Mucosa of descending colon (tissue), 3 donors: ENCODE results near the gene UPP2. TPM values are rescaled to one million over a fixed set of nuclear protein-coding genes. Genes with fewer than 3 reads are reported as not detected.

ENCODE experiments used
- ATAC-seq: fragments of 200-7000 bp; cut with Tn5 transposase; one replicate; pipeline ENCODE4 v1.9.1; 2020; ENCODE audit warnings: mild to moderate bottlenecking, moderate library complexity
- DNase-seq, 3 donors: peaks; one replicate each; pipeline ENCODE4 v3.0.0-alpha.2; 2020
- H3K36me3 ChIP-seq: fragments of 200-600 bp; one replicate; pipeline ENCODE4 v1.8.0; 2021; ENCODE audit warnings: low read depth, mild to moderate bottlenecking
- H3K4me1 ChIP-seq: fragments of 200-600 bp; one replicate; pipeline ENCODE4 v1.8.0; 2021; ENCODE audit warnings: low read depth, mild to moderate bottlenecking
- H3K4me3 ChIP-seq: fragments of 200-600 bp; one replicate; pipeline ENCODE4 v1.8.0; 2021; ENCODE audit warnings: mild to moderate bottlenecking
- H3K9me3 ChIP-seq: fragments of 200-600 bp; one replicate; pipeline ENCODE4 v1.8.0; 2021; ENCODE audit warnings: mild to moderate bottlenecking
- intact Hi-C, 2 donors: fragments of 100-400 bp; cut with DNase I in 1 of 2; cut with micrococcal nuclease in 1 of 2; formaldehyde crosslinking; loops; one replicate each; pipeline versions ENCODE4 v1.11.0 to v1.11.1; 2022; cut with DNase I, micrococcal nuclease
- total RNA-seq, 3 donors: library from RNA; stranded (reverse); fragmentation: NEBNext Ultra II Directional in 2 of 3; extraction: Animal tissue kit (Norgen Biotek cat#: 25700) in 2 of 3; gene quantifications; one replicate each; pipeline versions ENCODE4 v1.2.1 to v1.2.4, GENCODE V29; 2021 to 2023
- TF ChIP-seq, protein P1 (sequence below): fragments of 200-600 bp; IDR thresholded peaks from one replicate; pipeline ENCODE4 v1.8.0; 2022; ENCODE audit warnings: antibody characterized with exemption, mild to moderate bottlenecking
- donor health status: DM: no; HTN: no; CAD: no; lungs with moderate emphysema.
- donor health status: DM: no; HTN: no; CAD: no.
- donor health status: DM: no; HTN: yes; CAD: no.

The UPP2 gene
- total RNA-seq, 3 donors from 2014 or later, result not detected

DNA sequence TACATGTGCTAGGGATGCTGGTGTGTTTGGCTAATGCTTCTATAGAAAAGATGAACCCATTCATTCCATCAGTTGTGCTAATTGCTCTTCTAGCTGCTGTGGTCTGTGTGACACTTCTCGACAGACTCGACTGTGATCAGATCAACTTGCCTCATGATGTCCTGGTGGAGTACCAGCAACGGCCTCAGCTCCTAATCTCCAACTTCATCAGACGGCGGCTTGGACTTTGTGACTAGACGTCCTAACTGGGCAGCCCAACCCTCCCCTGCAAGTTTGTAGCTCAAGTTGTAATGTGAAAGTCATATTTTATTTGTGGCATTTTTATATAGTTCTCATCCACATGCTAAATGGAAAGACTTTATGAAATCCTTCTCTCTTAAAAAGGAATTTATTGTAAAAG is 33.0 kb downstream of the UPP2 start:
- no peaks in the 10 kb centered on the region for H3K9me3 ChIP-seq
- no peak overlapping the region for H3K4me3 ChIP-seq
- no peaks in the 10 kb centered on the region for H3K36me3 ChIP-seq
- peak; percentile 68 for ATAC-seq
- intact Hi-C loops, result no loop called here
- H3K4me1 ChIP-seq, result peaks cover 10% of the 10 kb centered on the region
- DNase-seq, result peak; percentile 68 to 80 (median 73)
- TF ChIP-seq, protein P1, sequence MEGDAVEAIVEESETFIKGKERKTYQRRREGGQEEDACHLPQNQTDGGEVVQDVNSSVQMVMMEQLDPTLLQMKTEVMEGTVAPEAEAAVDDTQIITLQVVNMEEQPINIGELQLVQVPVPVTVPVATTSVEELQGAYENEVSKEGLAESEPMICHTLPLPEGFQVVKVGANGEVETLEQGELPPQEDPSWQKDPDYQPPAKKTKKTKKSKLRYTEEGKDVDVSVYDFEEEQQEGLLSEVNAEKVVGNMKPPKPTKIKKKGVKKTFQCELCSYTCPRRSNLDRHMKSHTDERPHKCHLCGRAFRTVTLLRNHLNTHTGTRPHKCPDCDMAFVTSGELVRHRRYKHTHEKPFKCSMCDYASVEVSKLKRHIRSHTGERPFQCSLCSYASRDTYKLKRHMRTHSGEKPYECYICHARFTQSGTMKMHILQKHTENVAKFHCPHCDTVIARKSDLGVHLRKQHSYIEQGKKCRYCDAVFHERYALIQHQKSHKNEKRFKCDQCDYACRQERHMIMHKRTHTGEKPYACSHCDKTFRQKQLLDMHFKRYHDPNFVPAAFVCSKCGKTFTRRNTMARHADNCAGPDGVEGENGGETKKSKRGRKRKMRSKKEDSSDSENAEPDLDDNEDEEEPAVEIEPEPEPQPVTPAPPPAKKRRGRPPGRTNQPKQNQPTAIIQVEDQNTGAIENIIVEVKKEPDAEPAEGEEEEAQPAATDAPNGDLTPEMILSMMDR, result no peak

DNA sequence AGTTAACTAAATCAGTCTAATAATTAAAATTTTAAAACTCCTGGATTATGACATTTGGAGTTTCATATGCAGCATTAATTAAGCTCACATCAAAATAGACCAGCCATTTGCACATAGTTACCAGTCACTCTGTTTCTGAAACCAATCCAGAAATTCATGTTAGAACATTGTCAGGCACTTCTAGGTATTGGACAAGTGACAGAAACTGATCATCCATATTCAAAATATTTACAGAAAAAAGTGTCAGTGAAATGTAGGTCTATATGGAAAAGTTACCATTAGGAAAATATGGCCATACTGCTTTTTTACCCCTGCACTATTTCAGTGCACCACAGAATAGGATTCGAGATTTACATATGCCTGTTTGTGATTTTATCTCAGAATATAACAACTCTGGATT is 33.4 kb downstream of the UPP2 start:
- no peaks in the 10 kb centered on the region for H3K36me3 ChIP-seq
- no peak for DNase-seq
- intact Hi-C loops, result no loop called here
- ATAC-seq, result no peak
- TF ChIP-seq, protein P1, result no peak
- peaks cover 7% of the 10 kb centered on the region for H3K4me1 ChIP-seq
- H3K9me3 ChIP-seq, result no peaks in the 10 kb centered on the region
- no peak overlapping the region for H3K4me3 ChIP-seq

DNA sequence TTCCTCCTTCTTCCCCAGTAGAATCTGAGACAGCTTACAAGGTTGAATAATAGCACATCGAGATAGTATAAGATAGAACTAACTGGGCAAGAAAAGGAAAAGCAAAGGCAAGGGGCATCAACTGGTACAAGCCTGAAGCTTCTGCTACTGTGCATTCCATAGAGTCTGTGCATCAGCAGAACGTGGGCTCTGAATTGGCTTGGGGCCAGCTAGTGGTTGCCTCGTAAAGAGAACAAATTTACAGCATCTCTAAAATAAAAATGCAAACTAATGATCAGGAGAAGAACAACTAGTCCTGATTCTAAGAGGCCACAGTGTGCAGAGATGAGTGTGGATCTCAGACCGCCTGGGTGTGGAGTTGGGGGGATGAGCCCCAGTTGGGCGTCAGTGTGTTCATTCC is 36.6 kb downstream of the UPP2 start:
- Histone ChIP-seq H3K9me3 (no peaks in the 10 kb centered on the region), H3K4me3 (no peak overlapping the region), H3K4me1 (no peaks in the 10 kb centered on the region), H3K36me3 (no peaks in the 10 kb centered on the region)
- DNase-seq (no peak), ATAC-seq (no peak)
- intact Hi-C loops, result no loop called here
- TF ChIP-seq, protein P1, result no peak

DNA sequence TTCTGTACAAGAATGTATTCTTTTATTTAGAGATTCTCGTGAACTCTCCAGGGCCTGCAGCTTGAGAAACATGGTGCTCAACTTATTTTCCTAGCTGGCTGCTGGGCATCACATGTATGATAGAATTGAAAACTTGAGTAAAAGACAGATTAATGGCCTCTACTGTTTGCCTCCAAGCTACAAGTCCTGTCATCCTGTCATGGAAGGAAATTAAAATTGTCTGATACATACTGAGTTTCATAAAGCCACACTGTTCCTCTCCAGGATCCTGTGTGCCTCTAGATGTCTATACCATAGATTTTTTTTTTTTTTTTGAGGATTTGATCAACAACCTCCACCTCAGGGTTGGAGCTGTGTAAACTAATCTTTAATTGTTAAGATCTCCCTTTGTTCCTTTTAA is 38.5 kb downstream of the UPP2 start:
- no peak overlapping the region for H3K4me3 ChIP-seq
- no peaks in the 10 kb centered on the region for H3K9me3 ChIP-seq
- intact Hi-C loops, result no loop called here
- no peaks in the 10 kb centered on the region for H3K4me1 ChIP-seq
- H3K36me3 ChIP-seq, result no peaks in the 10 kb centered on the region
- no peak for ATAC-seq
- no peak for DNase-seq
- TF ChIP-seq, protein P1, result no peak

DNA sequence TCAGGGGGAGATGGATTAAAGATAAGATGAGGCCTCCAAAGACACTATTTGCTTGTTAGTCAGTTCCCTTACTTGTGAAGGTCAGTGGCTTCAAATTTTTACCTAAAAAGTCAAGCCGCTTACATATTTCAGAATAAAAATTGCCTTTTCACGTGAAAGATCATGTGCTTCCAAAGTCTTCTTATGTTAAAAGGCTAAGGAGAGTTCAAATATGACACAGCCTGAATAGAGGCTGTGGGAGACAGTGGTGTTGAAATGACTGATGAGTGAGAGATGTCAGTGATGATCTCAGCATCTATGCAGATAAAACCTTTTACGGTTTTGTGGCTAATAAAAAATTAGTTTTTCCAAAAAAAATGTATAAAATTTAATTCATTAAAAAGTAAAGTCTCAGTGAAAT is 40.5 kb downstream of the UPP2 start:
- intact Hi-C loops, result no loop called here
- Histone ChIP-seq H3K36me3 (no peaks in the 10 kb centered on the region), H3K9me3 (no peaks in the 10 kb centered on the region), H3K4me1 (no peaks in the 10 kb centered on the region), H3K4me3 (no peak overlapping the region)
- TF ChIP-seq, protein P1, result no peak
- DNase-seq (no peak), ATAC-seq (no peak)
